ENCODE results near the gene SLC6A2. TPM values are rescaled to one million over a fixed set of nuclear protein-coding genes. Genes with fewer than 3 reads are reported as not detected.
A peak's percentile ranks its signal among the peaks of the same experiment; 100 is the strongest.

The SLC6A2 gene
- total RNA-seq, 6 donors from 2014 or later, result 0.20 TPM; not detected in 5

DNA sequence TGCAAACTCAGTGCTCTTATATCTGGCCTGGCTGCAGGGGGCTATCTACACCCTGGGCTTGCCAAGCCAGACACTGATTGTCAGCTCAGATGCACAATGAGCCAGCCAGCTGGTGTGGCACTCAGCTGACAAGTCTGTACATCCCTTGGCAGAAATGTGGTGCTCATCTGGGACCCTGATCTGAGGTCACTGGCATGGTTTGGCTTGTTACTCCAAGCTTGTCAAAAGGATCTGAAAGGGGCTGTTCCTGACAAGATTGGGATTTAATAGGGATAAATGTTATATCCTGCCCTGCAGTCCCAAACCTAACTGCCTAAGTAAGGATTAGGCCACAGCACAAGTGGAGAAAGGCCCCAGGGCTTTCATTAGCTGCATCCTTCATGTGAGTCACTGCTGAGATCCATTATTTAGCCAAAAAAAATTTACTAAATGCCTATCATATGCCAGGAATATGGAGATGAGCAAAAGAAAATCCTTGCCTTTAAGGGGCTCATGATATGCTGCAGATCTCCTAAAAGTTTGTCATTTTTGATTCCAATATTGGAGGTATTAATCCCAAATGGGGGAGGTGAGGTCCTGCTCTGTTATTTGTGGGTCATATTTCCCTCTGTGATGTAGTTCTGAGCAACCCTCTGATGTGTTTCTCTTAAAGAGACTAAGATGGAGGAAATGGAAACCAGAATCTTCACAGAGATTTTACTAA, 6.3 kb downstream of the SLC6A2 start:
- no peaks in the 10 kb centered on the region for H3K36me3 ChIP-seq
- DNase-seq (no peak), ATAC-seq (ENCODE audit: low FRiP score in 2 of 2) (peak in 1 of 2 donors; percentile 71)
- H3K27me3 ChIP-seq, result no peaks in the 10 kb centered on the region
- no peaks in the 10 kb centered on the region for H3K4me1 ChIP-seq
- no peak for TF ChIP-seq EP300 (IDR thresholded peaks at IDR 0.05)
- TF ChIP-seq POLR2A (IDR thresholded peaks at IDR 0.05), result no peak
- TF ChIP-seq POLR2AphosphoS5 (IDR thresholded peaks at IDR 0.05), result no peak
- TF ChIP-seq CTCF (IDR thresholded peaks at IDR 0.05), result no peak
- no peak overlapping the region for H3K27ac ChIP-seq
- no peak overlapping the region for H3K4me3 ChIP-seq
- no peaks in the 10 kb centered on the region for H3K9me3 ChIP-seq

- H3K9me3 ChIP-seq, result no peaks in the 10 kb centered on the region
- TF ChIP-seq POLR2A (IDR thresholded peaks at IDR 0.05) (no peak), POLR2AphosphoS5 (IDR thresholded peaks at IDR 0.05) (no peak), CTCF (IDR thresholded peaks at IDR 0.05) (no peak), EP300 (IDR thresholded peaks at IDR 0.05) (no peak)
- H3K27ac ChIP-seq, result no peak overlapping the region
- no peak for DNase-seq
- H3K4me3 ChIP-seq, result no peak overlapping the region
- no peaks in the 10 kb centered on the region for H3K4me1 ChIP-seq
- H3K27me3 ChIP-seq, result no peaks in the 10 kb centered on the region
- H3K36me3 ChIP-seq, result no peaks in the 10 kb centered on the region
- WGBS, 2 donors, result 73 to 75% methylated on average over 5 of the region's 5 CpGs
- ATAC-seq (ENCODE audit: low FRiP score in 2 of 2), result peak in 1 of 2 donors; percentile 71
Observed at GRCh38 chr16:55662644-55663031, 6.8 kb downstream of the SLC6A2 start.

GRCh38 chr16:55663225-55663624, 7.4 kb downstream of the SLC6A2 start:
- Histone ChIP-seq H3K27me3 (no peaks in the 10 kb centered on the region), H3K9me3 (no peaks in the 10 kb centered on the region), H3K36me3 (no peaks in the 10 kb centered on the region), H3K27ac (no peak overlapping the region), H3K4me3 (no peak overlapping the region), H3K4me1 (no peaks in the 10 kb centered on the region)
- 67 to 86% methylated on average over 1 of the region's 1 CpG for WGBS, 2 donors
- DNase-seq (no peak), ATAC-seq (ENCODE audit: low FRiP score in 2 of 2) (no peak)
- TF ChIP-seq POLR2A (IDR thresholded peaks at IDR 0.05), result no peak
- TF ChIP-seq CTCF (IDR thresholded peaks at IDR 0.05), result no peak
- no peak for TF ChIP-seq POLR2AphosphoS5 (IDR thresholded peaks at IDR 0.05)
- no peak for TF ChIP-seq EP300 (IDR thresholded peaks at IDR 0.05)

GRCh38 chr16:55663765-55664677, 8.2 kb downstream of the SLC6A2 start:
- TF ChIP-seq EP300 (IDR thresholded peaks at IDR 0.05) (no peak), POLR2A (IDR thresholded peaks at IDR 0.05) (no peak), POLR2AphosphoS5 (IDR thresholded peaks at IDR 0.05) (no peak), CTCF (IDR thresholded peaks at IDR 0.05) (no peak)
- peak in 1 of 2 donors; percentile 18 for ATAC-seq (ENCODE audit: low FRiP score in 2 of 2)
- Histone ChIP-seq H3K9me3 (no peaks in the 10 kb centered on the region), H3K27ac (no peak overlapping the region), H3K36me3 (no peaks in the 10 kb centered on the region), H3K27me3 (no peaks in the 10 kb centered on the region), H3K4me3 (no peak overlapping the region), H3K4me1 (no peaks in the 10 kb centered on the region)
- DNase-seq, result peak in 1 of 2 donors; percentile 10
- WGBS, 2 donors, result 79 to 85% methylated on average over 8 of the region's 8 CpGs

All from upper lobe of left lung (tissue), 6 donors.